Neuronal stem cell (in vitro differentiated cells): ENCODE data around the gene ZMIZ1.
A peak's percentile ranks its signal among the peaks of the same experiment; 100 is the strongest.

Source experiments
- DNase-seq: peaks from one replicate; pipeline ENCODE4 v3.0.0-alpha.2; 2013; ENCODE audit warnings: low spot score
- H2AFZ ChIP-seq: one replicate; pipeline ENCODE4 v1.6.1; 2013; ENCODE audit warnings: mild to moderate bottlenecking, low read length, inconsistent platforms
- H2AK5ac ChIP-seq: 2 replicates; pipeline ENCODE4 v1.6.1; 2013; ENCODE audit warnings: low read depth, mild to moderate bottlenecking, inconsistent platforms, low read length, moderate library complexity, mixed read lengths
- H2BK120ac ChIP-seq: 2 replicates; pipeline ENCODE4 v1.6.1; 2013; ENCODE audit warnings: low read depth, mild to moderate bottlenecking, inconsistent platforms, low read length, moderate library complexity, mixed read lengths
- H2BK12ac ChIP-seq: one replicate; pipeline ENCODE4 v1.6.1; 2013; ENCODE audit warnings: low read length, inconsistent platforms
- H2BK15ac ChIP-seq: 2 replicates; pipeline ENCODE4 v1.6.1; 2013; ENCODE audit warnings: mild to moderate bottlenecking, low read length, inconsistent platforms, mixed read lengths
- H2BK5ac ChIP-seq: one replicate; pipeline ENCODE4 v1.6.1; 2013; ENCODE audit warnings: inconsistent platforms, mild to moderate bottlenecking, low read length, moderate library complexity
- H3K14ac ChIP-seq: one replicate; pipeline ENCODE4 v1.6.1; 2013; ENCODE audit warnings: low read length, inconsistent platforms
- H3K18ac ChIP-seq: 2 replicates; pipeline ENCODE4 v1.6.1; 2013; ENCODE audit warnings: low read length, inconsistent platforms
- H3K23ac ChIP-seq: 2 replicates; pipeline ENCODE4 v1.6.1; 2013; ENCODE audit warnings: low read depth, mild to moderate bottlenecking, mixed read lengths, low read length, inconsistent platforms; ENCODE audit not compliant: poor library complexity
- H3K27ac ChIP-seq: replicated peaks from 3 replicates; pipeline ENCODE4 v1.5.1; 2013; ENCODE audit warnings: low read length, inconsistent platforms
- H3K27me3 ChIP-seq, 3 experiments: 2 replicates each; pipeline ENCODE4 v1.6.1; 2013; ENCODE audit warnings: low read length in 3 of 3, mild to moderate bottlenecking in 2 of 3, inconsistent platforms in 1 of 3, low read depth in 1 of 3, mixed read lengths in 1 of 3, moderate library complexity in 1 of 3; ENCODE audit not compliant: control insufficient read depth in 3 of 3, insufficient read depth in 3 of 3
- H3K36me3 ChIP-seq, 2 donors: replicated peaks in 1 of 2; 2 replicates each; pipeline ENCODE4 v1.6.1; 2013; ENCODE audit warnings: low read length in 2 of 2; ENCODE audit not compliant: control insufficient read depth in 2 of 2, insufficient read depth in 2 of 2
- H3K4ac ChIP-seq: 2 replicates; pipeline ENCODE4 v1.6.1; 2013; ENCODE audit warnings: inconsistent platforms, mild to moderate bottlenecking, low read length, moderate library complexity
- H3K4me1 ChIP-seq, 2 donors: 1 replicate in 1 of 2; 2 replicates in 1 of 2; pipeline ENCODE4 v1.6.1; 2013; ENCODE audit warnings: low read length in 2 of 2, low read depth in 1 of 2; ENCODE audit not compliant: control insufficient read depth in 2 of 2, insufficient read depth in 1 of 2
- H3K4me2 ChIP-seq: one replicate; pipeline ENCODE4 v1.6.1; 2013; ENCODE audit warnings: mild to moderate bottlenecking, low read length, inconsistent platforms; ENCODE audit not compliant: insufficient read depth, poor library complexity, severe bottlenecking
- H3K4me3 ChIP-seq, 2 donors: 2 replicates each; pipeline ENCODE4 v1.5.1; 2013; ENCODE audit warnings: low read length in 2 of 2, mild to moderate bottlenecking in 2 of 2, inconsistent platforms in 1 of 2, moderate library complexity in 1 of 2
- H3K79me1 ChIP-seq: one replicate; pipeline ENCODE4 v1.6.1; 2013; ENCODE audit warnings: low read depth, mild to moderate bottlenecking, inconsistent platforms, low read length, moderate library complexity
- H3K9ac ChIP-seq: one replicate; pipeline ENCODE4 v1.6.1; 2013; ENCODE audit warnings: mild to moderate bottlenecking, low read depth, low read length, inconsistent platforms; ENCODE audit not compliant: poor library complexity
- H3K9me3 ChIP-seq, 2 donors: replicated peaks in 1 of 2; 2 replicates each; pipeline versions ENCODE3 to v1.6.1; 2013; ENCODE audit warnings: low read length in 2 of 2, mild to moderate bottlenecking in 2 of 2, inconsistent platforms in 1 of 2, low read depth in 1 of 2, mixed read lengths in 1 of 2, moderate library complexity in 1 of 2; ENCODE audit not compliant: control insufficient read depth in 2 of 2, insufficient read depth in 1 of 2
- H4K8ac ChIP-seq: one replicate; pipeline ENCODE4 v1.6.1; 2013; ENCODE audit warnings: low read depth, mild to moderate bottlenecking, inconsistent platforms, low read length, moderate library complexity
- H4K91ac ChIP-seq: one replicate; pipeline ENCODE4 v1.6.1; 2013; ENCODE audit warnings: low read length, low read depth, mild to moderate bottlenecking, inconsistent platforms; ENCODE audit not compliant: poor library complexity
- WGBS, 2 donors: extraction: QIAGEN DNeasy Blood & Tissue Kit; methylation state at CpG; one replicate each; pipeline ENCODE4 v1.1.7; 2013; ENCODE audit warnings: missing lambda C conversion rate in 2 of 2, mixed read lengths in 1 of 2; ENCODE audit not compliant: insufficient read length in 2 of 2, insufficient replicate concordance in 1 of 2; ENCODE audit errors: extremely low coverage in 2 of 2; 5-methylcytosine and 5-hydroxymethylcytosine counted together

ZMIZ1 gene

GRCh38 chr10:79274279-79275104 lies 205.7 kb downstream of the ZMIZ1 start:
- Histone ChIP-seq H3K23ac (peak overlapping the region; percentile 59), H3K4me3 (no peak overlapping the region), H3K4ac (no peak overlapping the region), H2BK120ac (no peak overlapping the region), H2BK15ac (no peak overlapping the region), H2AK5ac (no peak overlapping the region), H3K4me1 (peaks cover 10 to 18% of the 10 kb centered on the region in 2 donors), H3K14ac (peak overlapping the region; percentile 49), H2BK12ac (no peak overlapping the region), H3K79me1 (peaks cover 15% of the 10 kb centered on the region), H3K27me3 (no peaks in the 10 kb centered on the region), H4K8ac (no peak overlapping the region), H3K36me3 (peaks cover 11 to 69% of the 10 kb centered on the region in 2 donors), H3K18ac (peak overlapping the region; percentile 48), H4K91ac (no peak overlapping the region), H3K9me3 (peaks cover 0 to 2% of the 10 kb centered on the region in 2 donors), H2AFZ (no peak overlapping the region), H3K4me2 (no peak overlapping the region), H3K27ac (no peak overlapping the region), H2BK5ac (no peak overlapping the region), H3K9ac (no peak overlapping the region)
- no peak for DNase-seq
- WGBS, 2 donors = no CpG with 5 or more reads among the region's 32 CpGs

- no peak for DNase-seq
- Histone ChIP-seq H3K27me3 (no peaks in the 10 kb centered on the region), H3K14ac (no peak overlapping the region), H3K4me3 (no peak overlapping the region), H4K8ac (no peak overlapping the region), H3K18ac (no peak overlapping the region), H2AFZ (no peak overlapping the region), H2BK15ac (no peak overlapping the region), H2BK5ac (no peak overlapping the region), H3K9ac (no peak overlapping the region), H2BK12ac (no peak overlapping the region), H3K4ac (no peak overlapping the region), H3K27ac (no peak overlapping the region), H2BK120ac (no peak overlapping the region), H3K79me1 (peaks cover 15% of the 10 kb centered on the region), H3K9me3 (peaks cover 0 to 2% of the 10 kb centered on the region in 2 donors), H3K4me1 (peaks cover 10 to 15% of the 10 kb centered on the region in 2 donors), H3K23ac (no peak overlapping the region), H3K36me3 (peaks cover 11 to 68% of the 10 kb centered on the region in 2 donors), H2AK5ac (no peak overlapping the region), H4K91ac (no peak overlapping the region), H3K4me2 (no peak overlapping the region)
- no CpG with 5 or more reads among the region's 3 CpGs for WGBS, 2 donors
Observed at GRCh38 chr10:79275105-79275430, 206.3 kb downstream of the ZMIZ1 start.

DNA sequence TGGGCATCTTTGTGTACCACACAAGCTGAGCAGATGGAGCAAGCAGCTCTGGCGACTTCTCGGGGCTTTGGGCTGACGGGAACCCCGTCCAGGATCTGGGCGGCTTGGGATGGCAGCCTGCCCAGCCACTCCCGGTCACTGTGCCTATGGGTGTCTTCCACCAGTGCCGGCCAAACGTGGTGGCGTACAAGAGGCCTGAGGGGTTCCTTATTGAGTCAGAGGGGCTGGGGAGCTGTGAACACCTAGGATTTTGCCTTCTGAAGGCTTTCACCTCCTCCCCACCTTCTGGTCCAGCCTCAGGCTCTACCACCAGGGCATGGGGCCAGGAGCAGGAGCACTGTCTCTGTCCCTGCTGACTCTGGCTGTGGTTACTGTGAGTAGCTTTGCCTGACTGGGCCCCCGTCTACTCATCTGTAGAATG lies 206.7 kb downstream of the ZMIZ1 start:
- Histone ChIP-seq H3K14ac (no peak overlapping the region), H3K18ac (no peak overlapping the region), H4K8ac (no peak overlapping the region), H3K36me3 (peaks cover 11 to 68% of the 10 kb centered on the region in 2 donors), H4K91ac (no peak overlapping the region), H3K4me3 (no peak overlapping the region), H3K79me1 (peaks cover 15% of the 10 kb centered on the region), H3K4ac (no peak overlapping the region), H2BK15ac (no peak overlapping the region), H2AK5ac (no peak overlapping the region), H3K4me1 (peaks cover 7 to 15% of the 10 kb centered on the region in 2 donors), H2BK120ac (no peak overlapping the region), H3K27ac (no peak overlapping the region), H3K4me2 (no peak overlapping the region), H3K23ac (no peak overlapping the region), H3K27me3 (no peaks in the 10 kb centered on the region), H2AFZ (no peak overlapping the region), H3K9ac (no peak overlapping the region), H2BK5ac (no peak overlapping the region), H2BK12ac (no peak overlapping the region), H3K9me3 (peaks cover 0 to 2% of the 10 kb centered on the region in 2 donors)
- no CpG with 5 or more reads among the region's 10 CpGs for WGBS, 2 donors
- DNase-seq = no peak

DNA sequence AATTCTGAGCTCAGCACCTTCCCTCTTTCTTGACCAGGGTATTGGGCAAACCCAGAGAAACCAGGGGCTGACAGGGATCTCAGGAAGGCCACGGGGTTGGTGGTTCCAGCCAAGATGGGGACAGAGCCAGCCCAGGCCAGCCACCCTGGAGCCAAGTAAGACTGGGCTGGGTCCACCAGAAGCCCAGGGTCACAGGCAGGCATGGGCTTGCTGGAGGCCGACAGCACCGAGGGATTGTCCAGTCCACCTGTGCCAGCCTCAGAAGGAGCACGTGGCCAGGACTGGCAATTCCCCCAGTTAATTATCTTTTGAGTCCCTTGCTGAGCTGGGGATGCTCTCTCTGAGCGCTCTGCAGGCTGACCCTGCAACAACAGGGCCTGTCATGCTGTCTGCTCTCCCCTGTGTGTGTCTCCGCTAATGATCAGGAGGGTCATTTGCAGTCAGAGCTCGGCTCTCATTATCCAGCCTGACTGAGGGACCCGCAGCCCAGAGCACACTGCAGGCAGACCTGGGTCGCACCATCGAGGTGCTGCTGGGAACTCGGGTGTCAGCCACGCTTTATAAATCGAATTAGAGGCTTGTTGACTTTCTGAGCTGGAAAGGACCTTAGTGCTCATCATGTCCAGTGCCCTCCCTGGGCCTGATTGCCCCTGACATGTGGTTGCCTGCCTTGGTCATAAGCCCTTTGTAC lies 209.0 kb downstream of the ZMIZ1 start:
- Histone ChIP-seq H3K4me1 (peaks cover 10 to 19% of the 10 kb centered on the region in 2 donors), H3K4me2 (no peak overlapping the region), H3K23ac (no peak overlapping the region), H3K9me3 (peaks cover 0 to 2% of the 10 kb centered on the region in 2 donors), H2BK15ac (no peak overlapping the region), H2AK5ac (no peak overlapping the region), H2BK12ac (no peak overlapping the region), H2BK5ac (no peak overlapping the region), H2AFZ (no peak overlapping the region), H2BK120ac (no peak overlapping the region), H3K14ac (no peak overlapping the region), H3K4ac (no peak overlapping the region), H3K27ac (peak overlapping the region; percentile 42), H4K8ac (no peak overlapping the region), H3K27me3 (no peaks in the 10 kb centered on the region), H3K79me1 (peaks cover 14% of the 10 kb centered on the region), H3K36me3 (peaks cover 11 to 72% of the 10 kb centered on the region in 2 donors), H3K18ac (peak overlapping the region; percentile 11), H3K4me3 (peak overlapping the region in 1 of 2 donors; percentile 19), H4K91ac (no peak overlapping the region), H3K9ac (no peak overlapping the region)
- no CpG with 5 or more reads among the region's 13 CpGs for WGBS, 2 donors
- DNase-seq = no peak
